Activated CD4-positive, alpha-beta T cell treated with anti-CD3 and anti-CD28 coated beads for 1 hour (primary cell): Measurements from ENCODE around the gene PHF1.
A peak's percentile ranks its signal among the peaks of the same experiment; 100 is the strongest.

ENCODE experiments used
- DNase-seq: peaks from one replicate; pipeline ENCODE4 v3.0.0-alpha.2; 2020

PHF1 gene

DNA sequence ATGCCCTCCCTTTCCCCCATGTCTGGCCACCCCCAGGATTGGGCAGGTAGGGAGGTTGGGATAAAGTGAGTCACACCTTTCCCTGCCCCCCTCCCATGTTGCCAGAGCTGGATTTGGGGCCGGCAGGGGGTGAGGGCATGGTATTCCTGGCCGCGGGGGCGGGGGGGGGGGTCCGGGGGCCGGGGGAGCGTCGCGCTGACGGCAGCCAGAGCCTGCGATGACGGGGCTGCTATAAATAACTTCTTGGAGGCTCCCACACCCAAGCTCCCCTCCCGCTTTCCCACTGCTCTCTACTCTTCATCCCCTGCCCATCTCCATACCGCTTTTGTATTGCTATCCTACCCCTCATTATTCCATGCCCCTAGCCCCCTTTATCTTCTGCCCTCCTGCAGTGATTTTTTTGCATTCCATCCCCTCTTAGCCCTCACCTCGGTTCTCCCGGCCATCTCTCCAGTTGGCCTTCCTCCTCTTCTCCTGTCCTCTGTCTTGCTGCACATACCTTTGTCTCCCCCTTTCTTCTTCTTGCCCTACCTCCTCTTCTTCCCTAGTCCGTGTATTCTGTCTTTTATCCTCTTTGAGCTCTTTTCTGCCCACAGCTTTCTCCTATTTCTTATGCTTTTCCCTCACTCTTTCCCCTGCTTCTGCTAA, 22.9 kb downstream of the PHF1 start:
- no peak for DNase-seq

DNA sequence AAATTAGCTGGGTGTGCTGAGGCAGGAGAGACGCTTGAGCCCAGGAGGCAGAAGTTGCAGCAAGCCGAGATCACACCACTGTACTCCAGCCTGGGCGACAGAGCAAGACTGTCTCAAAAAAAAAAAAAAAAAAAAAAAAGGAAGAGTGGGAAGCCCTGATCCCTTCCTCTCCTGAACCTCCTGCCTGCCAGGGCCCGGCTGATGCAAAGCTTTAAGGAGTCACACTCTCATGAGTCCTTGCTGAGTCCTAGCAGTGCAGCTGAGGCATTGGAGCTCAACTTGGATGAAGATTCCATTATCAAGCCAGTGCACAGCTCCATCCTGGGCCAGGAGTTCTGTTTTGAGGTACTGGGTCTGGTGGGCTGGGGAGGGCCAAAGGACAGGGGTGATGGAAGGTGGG, 24.1 kb downstream of the PHF1 start:
- no peak for DNase-seq

DNA sequence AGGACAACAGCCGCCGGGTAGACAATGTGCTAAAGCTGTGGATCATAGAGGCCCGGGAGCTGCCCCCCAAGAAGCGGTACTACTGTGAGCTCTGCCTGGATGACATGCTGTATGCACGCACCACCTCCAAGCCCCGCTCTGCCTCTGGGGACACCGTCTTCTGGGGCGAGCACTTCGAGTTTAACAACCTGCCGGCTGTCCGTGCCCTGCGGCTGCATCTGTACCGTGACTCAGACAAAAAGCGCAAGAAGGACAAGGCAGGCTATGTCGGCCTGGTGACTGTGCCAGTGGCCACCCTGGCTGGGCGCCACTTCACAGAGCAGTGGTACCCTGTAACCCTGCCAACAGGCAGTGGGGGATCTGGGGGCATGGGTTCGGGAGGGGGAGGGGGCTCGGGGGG, 26.9 kb downstream of the PHF1 start:
- no peak for DNase-seq

DNA sequence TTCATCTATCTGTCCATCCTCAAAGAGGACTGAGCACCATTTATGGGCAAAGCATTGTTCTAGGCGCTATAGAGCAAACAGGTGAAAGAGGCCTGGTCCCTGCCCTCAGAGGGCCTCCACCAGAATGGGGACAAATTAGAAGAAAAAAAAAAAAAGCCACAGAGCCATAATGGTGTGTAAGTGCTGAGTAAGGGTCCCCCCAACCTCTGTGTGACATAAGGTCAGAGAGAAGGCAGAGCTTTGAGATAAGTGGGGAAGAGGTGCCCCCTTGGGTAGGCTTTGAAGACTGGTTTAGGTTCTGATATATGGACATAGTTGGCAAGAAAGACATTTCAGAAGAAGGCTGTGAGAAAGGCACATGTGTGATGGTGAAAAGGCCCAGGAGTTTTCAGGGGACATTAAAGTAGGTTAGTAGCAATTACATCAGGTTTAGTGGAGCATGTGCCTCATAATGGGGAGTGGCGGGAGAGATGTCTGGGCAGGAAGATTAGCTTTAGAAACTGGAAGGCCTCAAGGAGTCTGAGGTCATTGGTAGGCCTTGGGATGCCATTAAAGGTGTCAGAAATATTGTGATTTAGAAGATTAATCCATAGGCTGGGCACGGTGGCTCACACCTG, 28.3 kb downstream of the PHF1 start:
- no peak for DNase-seq

DNA sequence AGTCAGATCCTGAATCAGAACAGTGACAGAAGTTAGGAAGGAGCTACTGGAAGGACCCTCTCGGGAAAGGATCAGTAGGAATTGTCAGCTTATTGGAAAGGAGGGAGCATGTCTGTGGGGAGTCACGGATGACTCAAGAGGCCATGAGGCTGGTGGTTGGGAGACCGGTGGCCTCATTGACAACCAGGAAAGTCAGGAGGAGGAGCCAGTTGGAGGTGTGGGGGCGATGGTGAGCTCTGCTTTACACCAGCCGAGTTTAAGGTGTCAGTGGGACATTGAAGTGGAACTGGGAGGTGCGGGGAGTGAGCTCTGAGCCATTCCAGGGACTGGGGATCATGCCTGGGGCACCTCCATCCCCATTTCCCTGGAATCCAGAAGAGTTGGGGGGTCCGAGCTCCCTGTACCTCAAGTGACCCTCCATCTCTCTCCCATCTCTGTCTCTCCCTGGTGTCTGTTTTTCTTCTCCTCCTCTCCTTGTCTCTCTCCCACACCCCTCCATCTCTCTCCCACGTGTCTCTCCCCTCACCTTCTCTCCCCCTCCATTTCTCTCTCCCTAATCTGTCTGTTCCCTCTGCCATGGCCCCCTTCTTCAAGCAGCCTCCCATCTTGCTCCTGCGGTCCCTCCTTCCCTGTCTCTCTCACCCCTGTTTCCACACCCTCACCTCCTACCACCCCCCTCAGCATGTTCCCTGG, 29.3 kb downstream of the PHF1 start:
- no peak for DNase-seq

DNA sequence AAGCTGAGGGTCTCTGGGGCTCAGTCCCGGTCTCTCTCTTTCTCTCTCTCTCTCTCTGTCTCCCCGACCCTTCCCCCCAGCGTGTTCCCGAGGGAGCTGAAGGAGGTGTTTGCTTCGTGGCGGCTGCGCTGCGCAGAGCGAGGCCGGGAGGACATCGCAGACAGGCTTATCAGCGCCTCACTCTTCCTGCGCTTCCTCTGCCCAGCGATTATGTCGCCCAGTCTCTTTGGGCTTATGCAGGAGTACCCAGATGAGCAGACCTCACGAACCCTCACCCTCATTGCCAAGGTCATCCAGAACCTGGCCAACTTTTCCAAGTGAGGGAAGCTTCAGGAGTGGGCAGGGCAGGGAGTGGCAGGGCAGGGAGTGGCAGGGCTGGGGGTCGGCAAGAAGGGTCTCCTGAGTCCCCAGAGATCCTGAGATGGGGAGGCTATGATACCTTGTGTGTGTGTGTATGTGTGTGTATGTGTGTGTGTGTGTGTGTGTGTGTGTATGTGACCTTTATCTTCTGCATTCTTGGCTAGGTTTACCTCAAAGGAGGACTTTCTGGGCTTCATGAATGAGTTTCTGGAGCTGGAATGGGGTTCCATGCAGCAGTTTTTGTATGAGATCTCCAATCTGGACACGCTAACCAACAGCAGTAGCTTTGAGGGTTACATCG, 30.0 kb downstream of the PHF1 start:
- no peak for DNase-seq

DNA sequence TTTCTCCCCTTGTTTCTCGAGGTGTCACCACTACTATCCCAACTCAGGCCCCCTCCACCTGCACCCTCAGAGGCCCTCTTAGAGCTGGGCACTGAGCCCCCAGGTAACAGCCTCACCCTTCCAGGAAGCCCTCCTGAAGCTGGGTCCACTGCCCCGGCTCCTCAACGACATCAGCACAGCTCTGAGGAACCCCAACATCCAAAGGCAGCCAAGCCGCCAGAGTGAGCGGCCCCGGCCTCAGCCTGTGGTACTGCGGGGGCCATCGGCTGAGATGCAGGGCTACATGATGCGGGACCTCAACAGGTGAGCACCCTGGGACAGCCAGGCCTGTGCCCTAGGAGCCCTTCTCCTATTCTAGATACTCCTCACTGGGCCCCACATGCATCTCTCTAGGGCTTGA, 30.6 kb downstream of the PHF1 start:
- no peak for DNase-seq

DNA sequence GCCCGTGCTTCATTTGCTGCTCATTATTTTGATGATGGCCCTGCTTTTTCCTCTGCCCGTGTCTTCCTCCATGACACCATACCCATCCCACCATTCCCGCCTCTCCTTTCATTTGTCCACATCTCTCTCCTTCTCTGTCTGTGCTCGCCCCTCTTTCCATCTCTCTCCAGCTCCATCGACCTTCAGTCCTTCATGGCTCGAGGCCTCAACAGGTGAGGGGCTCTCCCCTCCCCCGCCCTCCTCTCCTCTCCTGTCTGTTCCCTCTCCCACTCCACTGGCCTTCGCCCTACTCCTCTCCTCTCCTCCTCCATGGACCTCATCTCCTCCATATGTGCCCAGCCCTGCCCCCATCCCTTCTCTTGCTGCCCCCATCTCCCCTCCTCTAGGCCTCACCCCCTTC, 31.5 kb downstream of the PHF1 start:
- no peak for DNase-seq

DNA sequence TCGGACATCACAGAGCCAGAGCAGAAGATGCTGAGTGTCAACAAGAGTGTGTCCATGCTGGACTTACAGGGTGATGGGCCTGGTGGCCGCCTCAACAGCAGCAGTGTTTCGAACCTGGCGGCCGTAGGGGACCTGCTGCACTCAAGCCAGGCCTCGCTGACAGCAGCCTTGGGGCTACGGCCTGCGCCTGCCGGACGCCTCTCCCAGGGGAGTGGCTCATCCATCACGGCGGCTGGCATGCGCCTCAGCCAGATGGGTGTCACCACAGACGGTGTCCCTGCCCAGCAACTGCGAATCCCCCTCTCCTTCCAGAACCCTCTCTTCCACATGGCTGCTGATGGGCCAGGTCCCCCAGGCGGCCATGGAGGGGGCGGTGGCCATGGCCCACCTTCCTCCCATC, 32.2 kb downstream of the PHF1 start:
- DNase-seq: no peak

DNA sequence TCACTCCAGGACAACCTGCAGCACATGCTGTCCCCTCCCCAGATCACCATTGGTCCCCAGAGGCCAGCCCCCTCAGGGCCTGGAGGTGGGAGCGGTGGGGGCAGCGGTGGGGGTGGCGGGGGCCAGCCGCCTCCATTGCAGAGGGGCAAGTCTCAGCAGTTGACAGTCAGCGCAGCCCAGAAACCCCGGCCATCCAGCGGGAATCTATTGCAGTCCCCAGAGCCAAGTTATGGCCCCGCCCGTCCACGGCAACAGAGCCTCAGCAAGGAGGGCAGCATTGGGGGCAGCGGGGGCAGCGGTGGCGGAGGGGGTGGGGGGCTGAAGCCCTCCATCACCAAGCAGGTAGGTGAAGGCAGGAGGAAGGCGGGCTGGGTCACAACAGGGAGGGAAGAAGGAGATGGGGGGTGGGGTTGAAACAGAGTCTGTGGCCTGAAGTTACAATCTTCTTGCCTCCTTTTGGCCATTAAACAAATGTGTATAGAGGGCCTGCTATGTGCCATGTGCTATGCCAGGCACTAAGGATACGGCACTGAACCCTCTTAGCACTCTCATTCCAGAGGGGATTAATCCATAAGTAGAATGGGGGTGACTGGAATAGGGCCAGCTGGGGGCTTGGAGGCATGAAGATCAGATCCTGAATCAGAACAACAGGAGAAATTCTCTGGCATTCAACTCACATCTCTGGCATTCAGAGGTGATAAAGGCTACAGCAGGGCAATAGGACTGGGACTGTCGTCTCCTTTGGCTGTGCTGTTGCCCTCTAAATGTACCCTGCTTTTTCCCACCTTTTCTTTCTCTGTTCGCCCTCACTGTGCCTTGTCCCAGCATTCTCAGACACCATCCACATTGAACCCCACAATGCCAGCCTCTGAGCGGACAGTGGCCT, 33.0 kb downstream of the PHF1 start:
- no peak for DNase-seq

DNA sequence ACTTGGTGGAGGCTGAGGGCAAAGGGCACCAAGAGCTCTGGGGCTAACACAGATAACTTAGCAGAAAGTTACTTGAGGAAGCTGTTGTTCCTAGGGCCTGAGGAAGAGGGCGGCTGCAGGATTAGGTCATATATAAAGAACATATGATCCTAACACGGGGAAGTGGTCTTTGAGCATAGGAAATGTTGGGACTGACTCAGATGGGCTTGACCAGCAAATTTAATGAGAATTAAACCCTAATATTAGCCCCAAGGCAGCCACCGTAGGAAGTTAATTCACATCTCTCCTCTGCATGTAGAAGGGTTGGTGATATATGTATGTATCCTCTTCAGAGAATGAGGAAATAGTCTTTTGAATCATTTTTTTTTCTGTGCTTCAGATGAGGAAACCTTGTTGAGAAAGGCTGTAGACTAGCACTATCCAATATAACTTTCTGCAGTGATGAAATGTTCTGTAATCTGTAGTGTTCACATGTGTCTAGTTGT, 34.3 kb downstream of the PHF1 start:
- no peak for DNase-seq

DNA sequence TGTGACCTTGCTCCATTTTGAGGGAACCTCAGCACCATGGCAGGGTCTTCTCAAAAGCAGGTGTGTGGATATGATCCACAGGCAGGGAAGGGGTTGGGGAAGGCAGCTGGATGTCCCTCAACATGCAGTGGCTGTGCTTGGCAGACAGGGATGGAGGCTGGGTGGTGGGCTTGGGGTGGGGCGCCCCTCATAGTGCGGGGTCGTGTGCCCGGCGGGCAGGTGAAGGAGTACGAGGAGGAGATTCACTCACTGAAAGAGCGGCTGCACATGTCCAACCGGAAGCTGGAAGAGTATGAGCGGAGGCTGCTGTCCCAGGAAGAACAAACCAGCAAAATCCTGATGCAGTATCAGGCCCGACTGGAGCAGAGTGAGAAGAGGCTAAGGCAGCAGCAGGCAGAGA, 35.5 kb downstream of the PHF1 start:
- DNase-seq: no peak

DNA sequence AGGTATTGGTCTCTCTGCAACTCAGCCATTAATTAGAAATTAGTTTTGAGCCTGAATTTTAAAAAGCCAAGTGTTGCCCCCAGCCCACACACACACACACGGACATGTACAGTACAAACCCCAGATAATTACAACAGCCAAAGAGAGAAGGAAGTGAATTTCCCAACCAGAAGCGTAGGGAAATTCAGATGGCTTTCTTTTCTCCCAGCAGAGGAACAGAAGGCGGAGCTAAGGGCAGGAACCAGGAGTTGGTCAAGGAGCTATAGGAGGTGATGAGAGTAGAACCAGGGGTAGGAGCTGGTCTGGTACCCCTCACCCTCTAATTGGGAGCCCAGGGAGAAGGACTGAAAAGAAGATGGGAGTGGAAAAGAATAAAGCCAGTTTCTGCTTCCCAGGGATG, 39.6 kb downstream of the PHF1 start:
- no peak for DNase-seq

DNA sequence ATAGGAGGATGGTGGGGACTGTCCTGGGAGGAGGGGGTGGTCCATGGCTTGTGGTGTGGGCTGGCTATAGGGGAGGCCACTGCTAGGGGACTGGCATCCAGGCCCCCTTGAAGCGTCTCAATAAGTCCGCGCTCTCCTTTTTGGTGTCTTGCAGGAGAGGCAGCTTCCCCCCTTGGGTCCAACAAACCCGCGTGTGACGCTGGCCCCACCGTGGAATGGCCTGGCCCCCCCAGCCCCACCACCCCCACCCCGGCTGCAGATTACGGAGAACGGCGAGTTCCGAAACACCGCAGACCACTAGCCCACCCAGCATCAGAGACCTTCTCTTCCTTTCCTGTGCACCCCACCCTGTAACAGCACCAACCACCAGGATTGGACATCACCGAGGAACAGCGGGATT, 40.8 kb downstream of the PHF1 start:
- no peak for DNase-seq

DNA sequence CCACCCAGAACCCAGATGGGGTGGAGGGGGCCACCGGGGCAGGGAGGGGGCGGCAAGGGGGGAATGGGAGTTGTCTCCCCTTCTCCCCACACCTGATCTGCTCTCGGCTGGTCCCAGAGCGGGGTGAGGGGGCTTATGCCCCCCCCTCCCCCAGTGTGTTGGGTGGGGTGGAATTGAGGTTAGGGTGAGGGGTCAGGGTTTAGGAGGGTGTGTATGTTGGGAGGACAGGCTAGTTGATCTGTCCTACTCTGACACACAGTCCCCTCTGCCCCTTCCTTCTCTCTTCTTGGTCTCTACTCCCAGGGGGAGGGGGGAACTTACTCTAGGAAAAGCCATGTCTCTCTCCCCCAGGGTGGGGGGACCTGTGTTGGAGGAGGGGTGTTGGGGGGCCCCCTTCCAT, 41.7 kb downstream of the PHF1 start:
- no peak for DNase-seq

DNA sequence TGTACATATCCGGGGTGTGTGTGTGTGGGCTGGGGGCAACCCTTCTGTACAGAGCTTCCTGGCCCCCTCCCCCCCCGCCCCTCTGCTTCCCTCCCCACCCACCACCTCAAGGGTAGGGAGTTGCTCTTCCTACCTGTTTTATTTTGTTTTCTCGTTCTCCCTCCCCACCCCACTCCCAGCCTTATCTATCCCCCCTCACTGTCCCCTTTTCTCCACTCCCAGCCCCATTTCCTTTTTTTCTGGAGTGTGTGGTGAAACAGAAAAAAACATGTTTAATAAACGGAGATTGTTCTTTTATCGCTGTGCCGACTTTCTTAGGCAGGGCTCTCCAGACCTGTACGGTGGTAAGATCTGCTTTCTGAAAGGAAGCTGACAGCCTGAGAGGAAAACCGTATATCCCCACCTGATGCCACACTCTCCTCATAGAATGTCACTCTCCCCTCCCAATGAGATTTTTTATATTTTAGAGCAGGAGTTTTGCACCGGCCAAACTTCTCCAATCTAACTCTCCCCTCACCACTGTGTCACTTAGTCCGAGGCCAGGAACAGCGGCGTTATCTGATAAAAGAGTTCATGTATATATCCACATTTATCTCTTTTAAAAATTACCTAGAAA, 42.7 kb downstream of the PHF1 start:
- no peak for DNase-seq

DNA sequence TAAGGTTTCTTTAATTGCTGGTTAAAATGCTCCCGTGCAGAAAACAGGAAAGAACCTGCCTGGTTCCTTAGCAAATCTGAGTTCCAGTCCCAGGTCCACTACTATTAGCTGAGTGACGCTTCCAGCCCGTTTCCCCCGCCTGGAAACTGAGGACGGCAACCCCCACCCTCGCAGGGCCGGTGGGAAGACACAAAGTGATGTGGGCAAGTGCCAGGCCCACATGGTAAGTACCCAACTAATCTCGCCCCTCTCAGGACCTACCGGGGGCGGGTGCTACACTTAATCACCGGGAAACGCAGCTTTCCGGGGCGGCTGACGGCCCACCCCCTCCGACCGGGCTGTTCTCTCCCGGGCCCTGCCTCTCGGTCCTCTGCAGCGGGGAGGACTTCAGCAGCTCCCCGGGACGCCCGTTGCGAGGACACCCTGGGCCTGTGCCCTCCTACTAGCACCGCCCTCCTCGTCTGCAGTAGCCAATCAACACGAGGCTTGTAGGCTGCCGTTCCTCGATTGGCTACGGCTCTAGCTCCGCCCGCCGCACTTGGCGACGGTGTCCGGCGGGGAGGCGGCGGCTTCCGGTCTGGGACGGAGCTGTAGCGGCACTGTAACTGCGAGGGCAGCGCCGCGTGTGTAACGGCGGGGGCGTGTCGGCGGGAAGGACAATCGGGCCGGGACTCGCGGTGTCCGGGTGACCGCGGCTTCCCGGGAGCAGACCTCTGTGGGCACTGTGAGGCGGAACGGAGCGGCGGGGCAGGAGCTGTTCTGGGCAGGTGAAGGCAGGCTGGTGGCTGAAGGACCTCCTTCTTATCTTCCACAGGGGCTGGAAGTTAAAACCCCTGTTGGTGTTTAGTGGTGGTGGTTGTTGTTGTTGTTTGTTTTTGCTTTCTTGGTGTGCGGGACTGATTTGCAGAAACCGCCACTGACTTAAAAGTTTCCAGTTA, 43.5 kb downstream of the PHF1 start, which contains the start of gene ZBTB9:
ZBTB9 (plus strand) TSS at position 568 of the 938 bp plus-strand sequence. CDS start 525 bp downstream, outside the sequence.
- DNase-seq: peak; percentile 87

DNA sequence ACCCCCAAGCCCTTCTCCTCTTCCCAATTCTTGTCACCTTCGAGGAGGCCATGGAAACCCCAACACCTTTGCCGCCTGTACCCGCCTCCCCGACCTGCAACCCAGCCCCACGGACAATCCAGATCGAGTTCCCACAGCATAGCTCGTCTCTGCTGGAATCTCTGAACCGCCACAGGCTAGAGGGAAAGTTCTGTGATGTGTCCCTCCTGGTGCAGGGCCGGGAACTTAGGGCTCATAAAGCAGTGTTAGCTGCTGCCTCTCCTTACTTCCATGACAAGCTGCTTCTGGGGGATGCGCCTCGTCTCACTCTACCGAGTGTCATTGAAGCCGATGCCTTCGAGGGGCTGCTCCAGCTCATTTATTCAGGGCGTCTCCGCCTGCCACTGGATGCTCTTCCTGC, 44.2 kb downstream of the PHF1 start:
- DNase-seq: no peak

DNA sequence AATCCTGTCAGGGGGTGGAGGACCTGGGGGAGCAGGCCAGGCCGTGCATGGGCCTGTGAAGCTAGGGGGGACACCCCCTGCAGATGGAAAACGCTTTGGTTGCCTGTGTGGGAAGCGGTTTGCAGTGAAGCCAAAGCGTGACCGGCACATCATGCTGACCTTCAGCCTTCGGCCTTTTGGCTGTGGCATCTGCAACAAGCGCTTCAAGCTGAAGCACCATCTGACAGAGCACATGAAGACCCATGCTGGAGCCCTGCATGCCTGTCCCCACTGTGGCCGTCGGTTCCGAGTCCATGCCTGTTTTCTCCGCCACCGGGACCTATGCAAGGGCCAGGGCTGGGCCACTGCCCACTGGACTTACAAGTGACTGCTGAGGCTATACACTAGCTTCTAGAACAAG, 45.3 kb downstream of the PHF1 start:
- DNase-seq: no peak

DNA sequence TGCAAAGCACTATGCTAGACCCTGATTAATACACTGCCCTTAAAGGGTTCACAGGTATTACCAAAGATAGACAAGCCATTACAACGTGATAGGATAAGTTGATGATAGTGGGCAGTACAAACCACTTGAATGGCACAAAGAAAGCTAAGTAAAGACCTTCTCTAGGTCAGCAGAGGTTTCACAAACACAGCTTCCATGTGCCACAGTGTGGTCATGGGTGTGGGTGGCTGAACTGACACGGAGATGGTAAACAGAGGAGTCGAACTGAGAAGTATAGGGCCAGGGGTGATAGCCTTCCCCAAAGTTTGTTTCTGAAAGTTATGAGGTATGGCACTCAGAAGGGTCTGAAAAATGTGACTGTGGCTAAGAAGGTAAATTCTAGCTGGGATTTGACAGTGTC, 47.9 kb downstream of the PHF1 start:
- DNase-seq: no peak

DNA sequence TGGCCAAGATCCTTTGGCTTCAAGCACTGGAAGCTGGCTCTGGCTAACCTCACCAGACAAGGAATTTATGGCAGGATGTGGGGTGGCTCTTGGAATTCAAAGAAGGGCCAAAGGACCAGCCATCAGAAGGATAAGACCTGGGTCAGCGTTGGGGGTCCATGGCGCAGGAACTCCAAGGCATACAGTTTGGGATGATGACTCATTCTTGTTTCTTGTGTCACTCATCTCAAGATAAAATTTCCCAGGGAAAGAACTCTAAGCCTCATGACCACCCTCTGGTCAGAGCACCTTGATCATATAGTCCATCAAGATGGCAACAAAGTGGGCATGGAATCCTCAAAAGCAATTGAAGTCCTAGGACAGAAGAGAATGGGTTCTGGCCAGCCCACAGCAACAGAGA, 48.4 kb downstream of the PHF1 start:
- DNase-seq: no peak
